ENCODE measurements around the gene SERINC5. TPM values are rescaled to one million over a fixed set of nuclear protein-coding genes. Genes with fewer than 3 reads are reported as not detected.

Gene SERINC5
- 10.5 and 15.7 TPM in 2 replicates for total RNA-seq

GRCh38 chr5:80255811-80256712 is at the start of gene SERINC5:
SERINC5 (minus strand) TSS chr5:80256048; CDS start chr5:80255922, 126 bp downstream.

Other genes starting within 250 kb of the SERINC5 start
- gene THBS4, start 220.7 kb downstream of the SERINC5 start, total RNA-seq = 0.14 and 0.22 TPM in 2 replicates
- not detected in 2 replicates for gene SPZ1, start 64.0 kb upstream of the SERINC5 start, total RNA-seq
- 24.5 and 36.5 TPM in 2 replicates for gene ZFYVE16, start 152.0 kb upstream of the SERINC5 start, total RNA-seq
- gene FAM151B, start 232.1 kb upstream of the SERINC5 start, total RNA-seq = 5.9 and 9.2 TPM in 2 replicates

All from placental pericyte (primary cell).